Upper lobe of left lung (tissue), 6 donors: Measurements from ENCODE around the gene UCK2. TPM values are rescaled to one million over a fixed set of nuclear protein-coding genes. Genes with fewer than 3 reads are reported as not detected.

Experiments used
- ATAC-seq, 2 donors: fragments of 200-7000 bp; cut with Tn5 transposase; one replicate each; pipeline ENCODE4 v1.9.1; 2022; ENCODE audit warnings: mild to moderate bottlenecking in 2 of 2, moderate library complexity in 2 of 2; ENCODE audit not compliant: low FRiP score in 2 of 2
- DNase-seq, 2 donors: peaks; one replicate each; pipeline ENCODE4 v3.0.0-alpha.2; 2019 to 2020
- H3K27ac ChIP-seq, 4 donors: fragments of 200-600 bp; sonication (generic); one replicate each; pipeline ENCODE4 v1.5.1; 2016 to 2019
- H3K27me3 ChIP-seq, 4 donors: fragments of 200-600 bp; sonication (generic); one replicate each; pipeline ENCODE4 v1.5.1; 2017 to 2019
- H3K36me3 ChIP-seq, 4 donors: fragments of 200-600 bp; sonication (generic); one replicate each; pipeline ENCODE4 v1.5.1; 2016 to 2019
- H3K4me1 ChIP-seq, 4 donors: fragments of 200-600 bp; sonication (generic); one replicate each; pipeline ENCODE4 v1.5.1; 2018 to 2019
- H3K4me3 ChIP-seq, 4 donors: fragments of 200-600 bp; sonication (generic); one replicate each; pipeline ENCODE4 v1.5.1; 2017 to 2019; ENCODE audit warnings: mild to moderate bottlenecking in 2 of 4, moderate library complexity in 1 of 4
- H3K9me3 ChIP-seq, 4 donors: fragments of 200-600 bp; sonication (generic); one replicate each; pipeline ENCODE4 v1.5.1; 2018 to 2019
- CTCF ChIP-seq, 6 experiments: fragments of 450-650 bp in 4 of 6; fragments of 200-600 bp in 2 of 6; sonication (generic) in 2 of 6; IDR thresholded peaks; one replicate each; pipeline ENCODE4 v1.5.1; 2016 to 2019; ENCODE audit warnings: antibody characterized with exemption in 6 of 6
- EP300 ChIP-seq, 4 donors: sonication (generic); formaldehyde crosslinking; IDR thresholded peaks; one replicate each; pipeline ENCODE4 v1.5.1; 2017; ENCODE audit warnings: antibody characterized with exemption in 4 of 4, control low read depth in 2 of 4
- POLR2A ChIP-seq, 4 donors: fragments of 450-650 bp; IDR thresholded peaks; one replicate each; pipeline ENCODE4 v1.5.1; 2016 to 2017; ENCODE audit warnings: antibody characterized with exemption in 4 of 4, mild to moderate bottlenecking in 2 of 4
- POLR2AphosphoS5 ChIP-seq, 2 donors: sonication (generic); formaldehyde crosslinking; IDR thresholded peaks; one replicate each; pipeline ENCODE4 v1.5.1; 2017; ENCODE audit warnings: antibody characterized with exemption in 2 of 2
- WGBS, 2 donors: methylation state at CpG; one replicate each; pipeline ENCODE4 v1.1.5; 2017 to 2018; 5-methylcytosine and 5-hydroxymethylcytosine counted together
- total RNA-seq, 6 donors: library from RNA; depleted of rRNA in 4 of 6; stranded (reverse); fragments of >200 nt in 4 of 6; gene quantifications; one replicate each; pipeline versions ENCODE4 v1.1.0 to v1.2.1, GENCODE V29; 2016 to 2021
- donor health status: DM: no; HTN: no; CAD: no; lungs with moderate emphysema.
- donor health status: DM: no; HTN: yes; CAD: no; lungs with severe emphysema.

UCK2 gene
- total RNA-seq, 6 donors from 2014 or later: 7.5 to 17.9 (median 9.7) TPM

- peaks cover 0 to 17% (median 11%) of the 10 kb centered on the region in 4 donors for H3K4me1 ChIP-seq
- no peak overlapping the region for H3K27ac ChIP-seq
- 28 to 42% methylated on average over 4 of the region's 4 CpGs for WGBS, 2 donors
- no peak for TF ChIP-seq EP300 (IDR thresholded peaks at IDR 0.05)
- TF ChIP-seq CTCF (IDR thresholded peaks at IDR 0.05): no peak
- TF ChIP-seq POLR2A (IDR thresholded peaks at IDR 0.05): no peak
- no peak for TF ChIP-seq POLR2AphosphoS5 (IDR thresholded peaks at IDR 0.05)
- DNase-seq (peak in 1 of 2 donors; percentile 33), ATAC-seq (peak; percentile 12 to 30)
- no peaks in the 10 kb centered on the region for H3K36me3 ChIP-seq
- no peak overlapping the region for H3K4me3 ChIP-seq
- no peaks in the 10 kb centered on the region for H3K27me3 ChIP-seq
- H3K9me3 ChIP-seq: no peaks in the 10 kb centered on the region
Observed at GRCh38 chr1:165915932-165916348, 88.5 kb downstream of the UCK2 start.

- 78 to 90% methylated on average over 4 of the region's 4 CpGs for WGBS, 2 donors
- Histone ChIP-seq H3K9me3 (no peaks in the 10 kb centered on the region), H3K27me3 (no peaks in the 10 kb centered on the region), H3K4me3 (no peak overlapping the region), H3K36me3 (no peaks in the 10 kb centered on the region), H3K27ac (no peak overlapping the region), H3K4me1 (peaks cover 0 to 9% (median 6%) of the 10 kb centered on the region in 4 donors)
- TF ChIP-seq POLR2A (IDR thresholded peaks at IDR 0.05) (no peak), CTCF (IDR thresholded peaks at IDR 0.05) (no peak), POLR2AphosphoS5 (IDR thresholded peaks at IDR 0.05) (no peak), EP300 (IDR thresholded peaks at IDR 0.05) (no peak)
- ATAC-seq (no peak), DNase-seq (no peak)
Observed at GRCh38 chr1:165917166-165917565, 89.8 kb downstream of the UCK2 start.

GRCh38 chr1:165924117-165924516, 96.7 kb downstream of the UCK2 start:
- no peaks in the 10 kb centered on the region for H3K36me3 ChIP-seq
- no peak overlapping the region for H3K27ac ChIP-seq
- no peak for TF ChIP-seq EP300 (IDR thresholded peaks at IDR 0.05)
- no peak for TF ChIP-seq POLR2AphosphoS5 (IDR thresholded peaks at IDR 0.05)
- H3K27me3 ChIP-seq: no peaks in the 10 kb centered on the region
- no peaks in the 10 kb centered on the region for H3K4me1 ChIP-seq
- DNase-seq (no peak), ATAC-seq (no peak)
- no peak overlapping the region for H3K4me3 ChIP-seq
- H3K9me3 ChIP-seq: no peaks in the 10 kb centered on the region
- WGBS, 2 donors: 66 to 74% methylated on average over 11 of the region's 11 CpGs

GRCh38 chr1:165925498-165926079, 98.2 kb downstream of the UCK2 start:
- H3K27ac ChIP-seq: no peak overlapping the region
- 64 to 66% methylated on average over 7 of the region's 7 CpGs for WGBS, 2 donors
- no peak for ATAC-seq
- no peaks in the 10 kb centered on the region for H3K9me3 ChIP-seq
- no peaks in the 10 kb centered on the region for H3K4me1 ChIP-seq
- TF ChIP-seq POLR2AphosphoS5 (IDR thresholded peaks at IDR 0.05) (no peak), EP300 (IDR thresholded peaks at IDR 0.05) (no peak), CTCF (IDR thresholded peaks at IDR 0.05) (no peak), POLR2A (IDR thresholded peaks at IDR 0.05) (no peak)
- no peak for DNase-seq
- no peaks in the 10 kb centered on the region for H3K36me3 ChIP-seq
- H3K27me3 ChIP-seq: no peaks in the 10 kb centered on the region
- no peak overlapping the region for H3K4me3 ChIP-seq

- no peaks in the 10 kb centered on the region for H3K9me3 ChIP-seq
- no peaks in the 10 kb centered on the region for H3K36me3 ChIP-seq
- DNase-seq: no peak
- TF ChIP-seq POLR2AphosphoS5 (IDR thresholded peaks at IDR 0.05): no peak
- no peak for TF ChIP-seq CTCF (IDR thresholded peaks at IDR 0.05)
- no peak for TF ChIP-seq EP300 (IDR thresholded peaks at IDR 0.05)
- no peak for TF ChIP-seq POLR2A (IDR thresholded peaks at IDR 0.05)
- H3K27ac ChIP-seq: no peak overlapping the region
- H3K27me3 ChIP-seq: no peaks in the 10 kb centered on the region
- H3K4me1 ChIP-seq: no peaks in the 10 kb centered on the region
- 39 to 80% methylated on average over 1 to 2 of the region's 2 CpGs for WGBS, 2 donors
- H3K4me3 ChIP-seq: no peak overlapping the region
- ATAC-seq: no peak
Observed at GRCh38 chr1:165927169-165927568, 99.8 kb downstream of the UCK2 start.
